Thyroid gland (tissue), 4 donors: ENCODE measurements around the gene ADAMTSL2. TPM values are rescaled to one million over a fixed set of nuclear protein-coding genes. Genes with fewer than 3 reads are reported as not detected.

ENCODE experiments used
- DNase-seq, 2 donors: peaks; one replicate each; pipeline ENCODE4 v3.0.0-alpha.2; 2019
- H3K27ac ChIP-seq, 3 donors: fragments of 200-600 bp; sonication (generic); 1 replicate in 2 of 3; 2 replicates in 1 of 3; pipeline ENCODE4 v1.5.1; 2016 to 2019; ENCODE audit warnings: mild to moderate bottlenecking in 1 of 3, moderate library complexity in 1 of 3
- H3K27me3 ChIP-seq: fragments of 200-600 bp; sonication (generic); one replicate; pipeline ENCODE4 v1.5.1; 2019
- H3K36me3 ChIP-seq, 2 donors: fragments of 200-600 bp; sonication (generic); one replicate each; pipeline ENCODE4 v1.5.1; 2016 to 2019
- H3K4me1 ChIP-seq, 2 donors: fragments of 200-600 bp; sonication (generic); one replicate each; pipeline ENCODE4 v1.5.1; 2017 to 2019
- H3K4me3 ChIP-seq, 3 donors: fragments of 200-600 bp; sonication (generic); replicated peaks in 1 of 3; 1 replicate in 2 of 3; 2 replicates in 1 of 3; pipeline ENCODE4 v1.5.1; 2016; ENCODE audit warnings: mild to moderate bottlenecking in 1 of 3
- H3K9me3 ChIP-seq: fragments of 200-600 bp; sonication (generic); one replicate; pipeline ENCODE4 v1.5.1; 2017
- CTCF ChIP-seq, 6 experiments: fragments of 200-600 bp in 3 of 6; fragments of 450-650 bp in 3 of 6; sonication (generic) in 3 of 6; IDR thresholded peaks; one replicate each; pipeline ENCODE4 v1.5.1; 2016 to 2019; ENCODE audit warnings: antibody characterized with exemption in 6 of 6, mild to moderate bottlenecking in 2 of 6, inconsistent platforms in 1 of 6, moderate library complexity in 1 of 6
- POLR2A ChIP-seq, 2 donors: fragments of 450-650 bp; IDR thresholded peaks; one replicate each; pipeline ENCODE4 v1.6.1; 2017; ENCODE audit warnings: antibody characterized with exemption in 2 of 2, mild to moderate bottlenecking in 2 of 2, moderate library complexity in 1 of 2
- WGBS, 2 donors: methylation state at CpG; one replicate each; pipeline ENCODE4 v1.1.5; 2017; 5-methylcytosine and 5-hydroxymethylcytosine counted together
- intact Hi-C: fragments of 100-400 bp; cut with DNase I; formaldehyde crosslinking; loops from one replicate; pipeline ENCODE4 v1.15.1; 2023
- total RNA-seq, 4 donors: library from RNA; depleted of rRNA; stranded (reverse); fragments of >200 nt; gene quantifications; one replicate each; pipeline ENCODE4 v1.2.3, GENCODE V29; 2016

The ADAMTSL2 gene
- total RNA-seq, 4 donors from 2014 or later, result 2.4 to 9.3 (median 8.7) TPM

- Histone ChIP-seq H3K27ac (no peak overlapping the region), H3K27me3 (no peaks in the 10 kb centered on the region)
- 93 to 95% methylated on average over 24 of the region's 24 CpGs for WGBS, 2 donors
These were observed 38.9 kb upstream of the ADAMTSL2 start for GRCh38 chr9:133495327-133496293.

GRCh38 chr9:133496861-133497842, 37.4 kb upstream of the ADAMTSL2 start:
- no peaks in the 10 kb centered on the region for H3K27me3 ChIP-seq

More at GRCh38 chr9:133495327-133496293, 38.9 kb upstream of the ADAMTSL2 start:
- no peak for DNase-seq
- Histone ChIP-seq H3K4me3 (no peak overlapping the region), H3K4me1 (peaks cover 13 to 21% of the 10 kb centered on the region in 2 donors), H3K9me3 (no peaks in the 10 kb centered on the region), H3K36me3 (no peaks in the 10 kb centered on the region)
- intact Hi-C loops, result no loop called here
- TF ChIP-seq CTCF (IDR thresholded peaks at IDR 0.05) (no peak), POLR2A (IDR thresholded peaks at IDR 0.05) (no peak)

GRCh38 chr9:133499132-133499891, 35.2 kb upstream of the ADAMTSL2 start:
- Histone ChIP-seq H3K4me1 (no peaks in the 10 kb centered on the region), H3K27ac (no peak overlapping the region), H3K36me3 (no peaks in the 10 kb centered on the region), H3K27me3 (no peaks in the 10 kb centered on the region), H3K4me3 (no peak overlapping the region), H3K9me3 (no peaks in the 10 kb centered on the region)
- 79 to 94% methylated on average over 11 to 19 of the region's 19 CpGs for WGBS, 2 donors
- no peak for DNase-seq
- TF ChIP-seq POLR2A (IDR thresholded peaks at IDR 0.05), result no peak
- no peak for TF ChIP-seq CTCF (IDR thresholded peaks at IDR 0.05)
- intact Hi-C loops, result no loop called here

More at GRCh38 chr9:133496861-133497842, 37.4 kb upstream of the ADAMTSL2 start:
- intact Hi-C loops, result no loop called here
- no peaks in the 10 kb centered on the region for H3K36me3 ChIP-seq
- no peak overlapping the region for H3K27ac ChIP-seq
- 73 to 78% methylated on average over 22 to 29 of the region's 35 CpGs for WGBS, 2 donors
- H3K9me3 ChIP-seq, result no peaks in the 10 kb centered on the region
- no peak for DNase-seq
- no peak for TF ChIP-seq POLR2A (IDR thresholded peaks at IDR 0.05)
- no peak for TF ChIP-seq CTCF (IDR thresholded peaks at IDR 0.05)
- no peak overlapping the region for H3K4me3 ChIP-seq
- H3K4me1 ChIP-seq, result peaks cover 8 to 10% of the 10 kb centered on the region in 2 donors

- no peak for TF ChIP-seq POLR2A (IDR thresholded peaks at IDR 0.05)
- TF ChIP-seq CTCF (IDR thresholded peaks at IDR 0.05), result no peak
- Histone ChIP-seq H3K27ac (no peak overlapping the region), H3K36me3 (no peaks in the 10 kb centered on the region), H3K9me3 (no peaks in the 10 kb centered on the region), H3K27me3 (no peaks in the 10 kb centered on the region), H3K4me3 (no peak overlapping the region), H3K4me1 (no peaks in the 10 kb centered on the region)
- 77 to 91% methylated on average over 10 to 12 of the region's 12 CpGs for WGBS, 2 donors
- no peak for DNase-seq
- intact Hi-C loops, result no loop called here
These were observed 34.6 kb upstream of the ADAMTSL2 start for GRCh38 chr9:133499892-133500270.
